Astrocyte of the spinal cord (primary cell): ENCODE results near the gene RAMP3.

Experiments
- DNase-seq: peaks from one replicate; pipeline ENCODE4 v3.0.0; 2011; ENCODE audit warnings: low read depth, low spot score
- H3K4me3 ChIP-seq: 2 replicates; pipeline ENCODE4 v1.5.1; 2011; ENCODE audit warnings: low read depth, mild to moderate bottlenecking, low read length, moderate library complexity
- CTCF ChIP-seq: IDR thresholded peaks from 2 replicates; pipeline ENCODE4 v1.5.1; 2012; ENCODE audit warnings: low read depth, mild to moderate bottlenecking, low read length, inconsistent platforms
- in situ Hi-C: cut with HindIII; loops from 2 replicates; pipeline ENCODE4 v1.10.0; 2017; ENCODE audit warnings: low sequenced_read_pairs

The RAMP3 gene

GRCh38 chr7:45155941-45156340, 1.6 kb upstream of the RAMP3 start:
- no peak for DNase-seq
- in situ Hi-C loops, result no loop called here
- no peak overlapping the region for H3K4me3 ChIP-seq
- TF ChIP-seq CTCF, result no peak

- in situ Hi-C loops, result no loop called here
- TF ChIP-seq CTCF, result no peak
- DNase-seq, result no peak
- H3K4me3 ChIP-seq, result no peak overlapping the region
These were observed 897 bp upstream of the RAMP3 start for GRCh38 chr7:45156516-45157272.

- TF ChIP-seq CTCF, result no peak
- in situ Hi-C loops, result no loop called here
- DNase-seq, result no peak
- H3K4me3 ChIP-seq, result no peak overlapping the region
These were observed 322 bp upstream of the RAMP3 start for GRCh38 chr7:45157286-45157652.

DNA sequence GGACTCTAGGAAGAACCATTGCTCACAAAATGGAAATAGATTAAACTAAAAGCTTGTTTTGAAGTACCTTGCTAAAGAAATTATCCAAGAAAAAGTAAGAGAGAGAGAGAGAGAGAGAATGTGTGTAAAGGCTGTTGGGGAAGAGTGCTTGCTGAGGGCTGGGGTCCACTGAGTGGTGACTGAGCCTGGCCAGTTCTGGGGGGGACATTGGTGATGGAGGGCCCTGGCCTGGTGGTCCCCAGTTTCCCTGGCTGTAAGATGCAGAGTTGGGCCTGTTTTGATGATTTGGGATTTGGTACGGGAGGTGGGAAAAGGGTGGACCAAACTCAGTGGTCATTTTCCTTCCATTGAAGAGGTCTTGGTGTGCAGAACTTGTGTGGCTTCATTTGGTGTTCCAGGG, 880 bp downstream of the RAMP3 start:
- DNase-seq, result no peak
- in situ Hi-C loops, result no loop called here

GRCh38 chr7:45159296-45159695, 1.7 kb downstream of the RAMP3 start:
- no peak for DNase-seq

More for the DNA sequence above, 880 bp downstream of the RAMP3 start:
- TF ChIP-seq CTCF, result no peak
- no peak overlapping the region for H3K4me3 ChIP-seq

GRCh38 chr7:45160417-45160881, 2.9 kb downstream of the RAMP3 start:
- in situ Hi-C loops, result no loop called here
- TF ChIP-seq CTCF, result no peak
- DNase-seq, result no peak

More at GRCh38 chr7:45159296-45159695, 1.7 kb downstream of the RAMP3 start:
- H3K4me3 ChIP-seq, result no peak overlapping the region
- no peak for TF ChIP-seq CTCF
- in situ Hi-C loops, result no loop called here

More at GRCh38 chr7:45160417-45160881, 2.9 kb downstream of the RAMP3 start:
- no peak overlapping the region for H3K4me3 ChIP-seq
